ENCODE measurements around the gene HACD4. TPM values are rescaled to one million over a fixed set of nuclear protein-coding genes. Genes with fewer than 3 reads are reported as not detected.

HACD4 gene
- total RNA-seq, 1 experiment from 2014 or later: 4.5 TPM

- Histone ChIP-seq H3K4me3 (no peak overlapping the region), H3K9me3 (ENCODE audit: insufficient read depth, low read depth) (no peaks in the 10 kb centered on the region), H3K9me2 (ENCODE audit: insufficient read depth) (no peaks in the 10 kb centered on the region), H3K36me3 (ENCODE audit: low read depth) (no peaks in the 10 kb centered on the region), H4K20me1 (ENCODE audit: insufficient read depth) (no peaks in the 10 kb centered on the region), H3K27ac (no peak overlapping the region), H2AFZ (no peak overlapping the region), H3K4me1 (replicated peaks; ENCODE audit: insufficient read depth) (no peaks in the 10 kb centered on the region), H3K4me2 (no peak overlapping the region), H3K27me3 (ENCODE audit: insufficient read depth, low read depth) (no peaks in the 10 kb centered on the region), H3K79me2 (ENCODE audit: low read depth) (no peaks in the 10 kb centered on the region), H3F3A (ENCODE audit: insufficient read depth, low read depth) (no peaks in the 10 kb centered on the region)
- POLR2A ChIA-PET (ENCODE audit: unreplicated experiment): no interaction called here
- BruUV-seq (replicated peaks): no TSS peak
- no peak for DNase-seq
- CTCF ChIA-PET: no interaction called here
- TF ChIP-seq EZH2 (IDR thresholded peaks at IDR 0.05; ENCODE audit: low read depth) (no peak), CTCF (conservative IDR thresholded peaks at IDR 0.05) (no peak)
- intact Hi-C loops (cut with micrococcal nuclease; ENCODE audit: unreplicated experiment): no loop called here
Observed at GRCh38 chr9:21015129-21015815, 16.2 kb downstream of the HACD4 start.

GRCh38 chr9:21002040-21002439, 29.4 kb downstream of the HACD4 start:
- Histone ChIP-seq H3K4me1 (replicated peaks; ENCODE audit: insufficient read depth) (no peaks in the 10 kb centered on the region), H3K79me2 (ENCODE audit: low read depth) (no peaks in the 10 kb centered on the region), H3K9me2 (ENCODE audit: insufficient read depth) (no peaks in the 10 kb centered on the region), H3K27ac (no peak overlapping the region), H3F3A (ENCODE audit: insufficient read depth, low read depth) (no peaks in the 10 kb centered on the region), H4K20me1 (ENCODE audit: insufficient read depth) (no peaks in the 10 kb centered on the region), H2AFZ (no peak overlapping the region), H3K27me3 (ENCODE audit: insufficient read depth, low read depth) (no peaks in the 10 kb centered on the region), H3K4me2 (no peak overlapping the region), H3K4me3 (no peak overlapping the region), H3K36me3 (ENCODE audit: low read depth) (no peaks in the 10 kb centered on the region), H3K9me3 (ENCODE audit: insufficient read depth, low read depth) (no peaks in the 10 kb centered on the region)
- CTCF ChIA-PET: no interaction called here
- DNase-seq: no peak
- no peak for TF ChIP-seq EZH2 (IDR thresholded peaks at IDR 0.05; ENCODE audit: low read depth)
- intact Hi-C loops (cut with micrococcal nuclease; ENCODE audit: unreplicated experiment): no loop called here
- no TSS peak for BruUV-seq (replicated peaks)
- POLR2A ChIA-PET (ENCODE audit: unreplicated experiment): no interaction called here

- ChIA-PET CTCF (no interaction called here), POLR2A (ENCODE audit: unreplicated experiment) (no interaction called here)
- Histone ChIP-seq H3K4me2 (no peak overlapping the region), H3K9me3 (ENCODE audit: insufficient read depth, low read depth) (no peaks in the 10 kb centered on the region), H3K36me3 (ENCODE audit: low read depth) (no peaks in the 10 kb centered on the region), H3K4me3 (no peak overlapping the region), H3K9me2 (ENCODE audit: insufficient read depth) (no peaks in the 10 kb centered on the region), H3K79me2 (ENCODE audit: low read depth) (no peaks in the 10 kb centered on the region), H3K27ac (no peak overlapping the region), H3K4me1 (replicated peaks; ENCODE audit: insufficient read depth) (no peaks in the 10 kb centered on the region), H3K27me3 (ENCODE audit: insufficient read depth, low read depth) (no peaks in the 10 kb centered on the region), H3F3A (ENCODE audit: insufficient read depth, low read depth) (no peaks in the 10 kb centered on the region), H2AFZ (no peak overlapping the region), H4K20me1 (ENCODE audit: insufficient read depth) (no peaks in the 10 kb centered on the region)
- TF ChIP-seq EZH2 (IDR thresholded peaks at IDR 0.05; ENCODE audit: low read depth) (no peak), CTCF (conservative IDR thresholded peaks at IDR 0.05) (no peak)
- intact Hi-C loops (cut with micrococcal nuclease; ENCODE audit: unreplicated experiment): no loop called here
- BruUV-seq (replicated peaks): no TSS peak
- no peak for DNase-seq
Observed at GRCh38 chr9:21001581-21001980, 29.9 kb downstream of the HACD4 start.

GRCh38 chr9:20997503-20998076, 33.9 kb downstream of the HACD4 start:
- no peaks in the 10 kb centered on the region for H3K79me2 ChIP-seq (ENCODE audit: low read depth)
- no peaks in the 10 kb centered on the region for H3K36me3 ChIP-seq (ENCODE audit: low read depth)
- DNase-seq: no peak
- H3K4me1 ChIP-seq (replicated peaks; ENCODE audit: insufficient read depth): no peaks in the 10 kb centered on the region
- ChIA-PET CTCF (no interaction called here), POLR2A (ENCODE audit: unreplicated experiment) (no interaction called here)
- H4K20me1 ChIP-seq (ENCODE audit: insufficient read depth): no peaks in the 10 kb centered on the region
- no TSS peak for BruUV-seq (replicated peaks)
- H3K4me3 ChIP-seq: no peak overlapping the region
- no peaks in the 10 kb centered on the region for H3K9me2 ChIP-seq (ENCODE audit: insufficient read depth)
- intact Hi-C loops (cut with micrococcal nuclease; ENCODE audit: unreplicated experiment): no loop called here
- no peak overlapping the region for H3K27ac ChIP-seq
- no peak overlapping the region for H2AFZ ChIP-seq
- H3K27me3 ChIP-seq (ENCODE audit: insufficient read depth, low read depth): no peaks in the 10 kb centered on the region
- H3F3A ChIP-seq (ENCODE audit: insufficient read depth, low read depth): no peaks in the 10 kb centered on the region
- H3K9me3 ChIP-seq (ENCODE audit: insufficient read depth, low read depth): no peaks in the 10 kb centered on the region
- H3K4me2 ChIP-seq: no peak overlapping the region
- TF ChIP-seq EZH2 (IDR thresholded peaks at IDR 0.05; ENCODE audit: low read depth): no peak
- TF ChIP-seq CTCF (conservative IDR thresholded peaks at IDR 0.05): no peak

Data from PC-9 (cell line).